ENCODE data around the gene TRMT10C.
"Not testable (repeated sequence)": the region's sequence is repeated elsewhere in the genome, so short reads cannot be mapped to it uniquely, and the experiment has no call there.

Gene TRMT10C

GRCh38 chr3:101548527-101549105 is 13.1 kb upstream of the TRMT10C start:
- DNase-seq (ENCODE audit: low read depth in 2 of 2) = no peak

- no peak for DNase-seq (ENCODE audit: low read depth in 2 of 2)
These were observed 12.2 kb upstream of the TRMT10C start for GRCh38 chr3:101549473-101549872.

GRCh38 chr3:101551359-101552081 is 10.1 kb upstream of the TRMT10C start:
- DNase-seq (ENCODE audit: low read depth in 2 of 2) = not testable (repeated sequence)

- not testable (repeated sequence) for DNase-seq (ENCODE audit: low read depth in 2 of 2)
These were observed 8.3 kb upstream of the TRMT10C start for GRCh38 chr3:101553381-101553780.

GRCh38 chr3:101556064-101556463 is 5.6 kb upstream of the TRMT10C start:
- DNase-seq (ENCODE audit: low read depth in 2 of 2) = no peak

GRCh38 chr3:101567528-101568317 is 6.1 kb downstream of the TRMT10C start:
- DNase-seq (ENCODE audit: low read depth in 2 of 2) = peak in 1 of 2 donors; percentile 32

GRCh38 chr3:101571028-101571895 is 9.6 kb downstream of the TRMT10C start:
- DNase-seq (ENCODE audit: low read depth in 2 of 2) = no peak

GRCh38 chr3:101573449-101574387 is 12.1 kb downstream of the TRMT10C start, which contains the start of gene PCNP:
TSS of gene PCNP (plus strand) at chr3:101574180. CDS start at chr3:101574216, 36 bp downstream.
- DNase-seq (ENCODE audit: low read depth in 2 of 2) = peak; percentile 98

GRCh38 chr3:101574388-101575112 is 12.9 kb downstream of the TRMT10C start:
- DNase-seq (ENCODE audit: low read depth in 2 of 2) = peak in 1 of 2 donors; percentile 21

- no peak for DNase-seq (ENCODE audit: low read depth in 2 of 2)
These were observed 15.6 kb downstream of the TRMT10C start for GRCh38 chr3:101577286-101577685.

- DNase-seq (ENCODE audit: low read depth in 2 of 2) = no peak
These were observed 26.9 kb downstream of the TRMT10C start for GRCh38 chr3:101588616-101589015.

GRCh38 chr3:101591071-101591470 is 29.4 kb downstream of the TRMT10C start:
- no peak for DNase-seq (ENCODE audit: low read depth in 2 of 2)

GRCh38 chr3:101602731-101603130 is 41.1 kb downstream of the TRMT10C start:
- no peak for DNase-seq (ENCODE audit: low read depth in 2 of 2)

GRCh38 chr3:101603184-101603583 is 41.5 kb downstream of the TRMT10C start:
- no peak for DNase-seq (ENCODE audit: low read depth in 2 of 2)

- DNase-seq (ENCODE audit: low read depth in 2 of 2) = not testable (repeated sequence)
These were observed 43.7 kb downstream of the TRMT10C start for GRCh38 chr3:101605398-101605797.

GRCh38 chr3:101611023-101611422 is 49.4 kb downstream of the TRMT10C start:
- DNase-seq (ENCODE audit: low read depth in 2 of 2) = no peak

GRCh38 chr3:101613014-101613413 is 51.3 kb downstream of the TRMT10C start:
- DNase-seq (ENCODE audit: low read depth in 2 of 2) = not testable (repeated sequence)

- DNase-seq (ENCODE audit: low read depth in 2 of 2) = no peak
These were observed 53.9 kb downstream of the TRMT10C start for GRCh38 chr3:101615525-101615924.
